UCSD-AML1 (cell line): ENCODE measurements around the gene SIX5.
A peak's percentile ranks its signal among the peaks of the same experiment; 100 is the strongest.
"Not testable (repeated sequence)": the region's sequence is repeated elsewhere in the genome, so short reads cannot be mapped to it uniquely, and the experiment has no call there.

Source experiments
- DNase-seq: peaks from one replicate; lab custom pipeline; 2025; ENCODE audit not compliant: unreplicated experiment; lab: John Stamatoyannopoulos, UW

Gene SIX5

GRCh38 chr19:45761714-45762113, 7.3 kb downstream of the SIX5 start:
- DNase-seq, result no peak

- no peak for DNase-seq
These were observed 10.1 kb downstream of the SIX5 start for GRCh38 chr19:45758921-45759320.

GRCh38 chr19:45757695-45758094, 11.4 kb downstream of the SIX5 start:
- no peak for DNase-seq

- DNase-seq, result no peak
These were observed 14.7 kb downstream of the SIX5 start for GRCh38 chr19:45754323-45754722.

DNA sequence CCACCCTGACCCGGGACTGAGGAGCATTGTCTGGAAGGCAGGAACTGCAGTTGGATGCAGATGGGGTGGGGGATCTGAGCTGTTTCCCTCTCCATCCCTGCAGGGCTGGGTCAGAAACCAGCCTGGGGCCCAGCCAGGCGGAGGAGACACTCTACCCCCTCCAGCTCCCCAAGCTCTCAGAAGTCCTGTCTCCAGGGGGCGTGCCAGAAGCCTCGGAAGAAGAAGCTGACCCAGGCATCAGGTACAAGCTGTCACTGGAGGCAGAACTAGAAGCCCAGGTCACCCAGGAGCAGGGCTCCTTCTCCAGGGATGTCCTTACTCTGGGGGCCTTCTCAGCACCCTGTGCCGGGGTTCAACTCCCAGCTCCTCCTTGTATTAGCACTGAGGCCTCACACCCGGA, 15.5 kb downstream of the SIX5 start:
- DNase-seq, result no peak

DNA sequence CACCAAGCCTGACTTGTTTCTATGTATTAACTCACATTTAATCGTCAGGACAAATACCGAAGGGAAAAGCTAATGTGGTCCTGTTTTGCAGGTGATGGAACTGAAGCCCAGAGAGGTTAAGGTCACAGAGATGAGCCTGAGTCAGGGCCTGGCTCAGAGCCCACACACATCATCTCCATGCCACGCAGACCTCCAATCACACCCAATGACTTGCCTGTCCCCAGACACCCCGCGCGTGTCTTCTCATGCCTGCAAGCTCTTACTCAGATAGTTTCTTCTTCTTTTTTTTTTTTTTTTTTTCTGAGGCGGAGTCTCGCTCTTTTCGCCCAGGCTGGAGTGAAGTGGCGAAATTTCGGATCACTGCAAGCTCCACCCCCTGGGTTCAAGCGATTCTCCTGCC, 16.4 kb downstream of the SIX5 start:
- DNase-seq, result no peak

DNA sequence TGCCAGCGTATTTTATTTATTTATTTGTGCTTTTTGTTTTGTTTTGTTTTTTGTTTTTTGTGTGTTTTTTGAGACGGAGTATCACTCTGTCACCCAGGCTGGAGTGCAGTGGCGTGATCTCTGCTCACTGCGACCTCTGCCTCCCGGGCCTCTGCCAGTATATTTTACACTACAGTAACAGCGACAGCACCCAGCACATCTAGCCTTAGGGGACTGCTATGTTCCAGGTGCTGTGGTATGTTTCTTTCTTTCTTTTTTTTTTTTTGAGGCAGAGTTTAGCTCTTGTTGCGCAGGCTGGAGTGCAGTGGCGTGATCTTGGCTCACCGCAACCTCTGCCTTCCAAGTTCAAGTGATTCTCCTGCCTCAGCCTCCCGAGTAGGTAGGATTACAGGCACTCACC, 17.6 kb downstream of the SIX5 start:
- not testable (repeated sequence) for DNase-seq

DNA sequence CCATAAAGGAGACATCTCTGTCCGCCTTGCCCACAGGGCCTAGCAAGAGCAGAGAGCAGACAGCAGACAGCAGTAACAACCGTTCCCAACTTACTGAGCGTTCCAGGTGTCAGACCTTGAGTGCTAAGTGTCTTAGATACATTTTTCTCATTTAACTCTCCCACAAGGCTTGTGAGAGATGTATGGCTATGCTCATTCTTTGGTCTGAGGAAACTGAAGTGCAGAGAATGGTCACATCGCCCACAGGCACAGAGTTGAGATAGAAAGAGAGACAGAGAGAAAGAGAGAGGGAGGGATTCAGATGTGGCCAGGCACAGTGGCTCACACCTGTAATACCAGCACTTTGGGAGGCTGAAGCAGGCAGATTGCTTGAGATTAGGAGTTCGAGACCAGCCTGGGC, 21.5 kb downstream of the SIX5 start:
- no peak for DNase-seq

DNA sequence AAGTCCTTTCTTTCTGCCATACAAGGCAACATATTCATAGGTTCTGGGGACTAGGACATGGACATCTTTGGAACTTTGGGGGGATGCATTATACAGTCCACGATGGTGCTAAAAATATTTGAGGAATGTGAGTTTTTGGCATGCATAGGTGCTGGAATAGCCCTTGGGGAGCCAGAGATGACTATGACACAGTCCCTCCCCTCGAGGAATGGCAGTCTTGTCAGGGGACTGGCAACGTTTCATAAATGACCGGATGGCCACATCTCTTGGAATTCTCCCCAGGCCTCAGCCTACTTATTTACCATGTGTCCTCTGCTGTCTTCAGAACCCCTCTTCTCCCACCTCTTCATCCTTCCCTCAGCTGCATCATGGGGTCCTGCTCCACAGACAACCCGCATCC, 22.2 kb downstream of the SIX5 start:
- no peak for DNase-seq

GRCh38 chr19:45745606-45746005, 23.4 kb downstream of the SIX5 start:
- DNase-seq, result no peak

DNA sequence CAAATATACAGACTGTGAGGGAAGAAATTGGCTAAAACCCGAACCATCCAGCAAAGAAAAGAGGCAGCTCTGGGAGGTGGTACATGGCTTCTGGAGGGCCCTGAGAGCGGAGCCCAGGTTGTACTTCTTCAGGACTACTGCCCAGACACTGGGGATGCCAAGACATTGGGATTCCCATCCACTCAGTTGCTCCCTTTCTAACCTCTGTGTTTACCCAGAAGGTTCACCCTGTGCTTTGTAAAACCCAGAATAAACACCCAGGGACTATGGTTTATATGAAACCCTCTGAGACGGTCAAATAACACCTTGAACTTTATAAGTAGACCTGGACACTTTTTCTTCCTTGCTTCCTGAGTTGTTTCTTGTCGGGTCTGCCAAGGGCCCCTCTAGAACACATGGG, 26.1 kb downstream of the SIX5 start:
- no peak for DNase-seq

- DNase-seq, result no peak
These were observed 29.3 kb downstream of the SIX5 start for GRCh38 chr19:45739498-45740439.

GRCh38 chr19:45733160-45733810, 35.8 kb downstream of the SIX5 start, which contains the start of gene MEIOSIN:
TSS of gene MEIOSIN (plus strand) at chr19:45733439. CDS start at chr19:45735377, 1,938 bp downstream.
- no peak for DNase-seq

- peak; percentile 96 for DNase-seq
These were observed 38.4 kb downstream of the SIX5 start, which contains the start of gene FBXO46 for GRCh38 chr19:45730368-45731288. TSS of gene FBXO46 (minus strand) at chr19:45730896. CDS start at chr19:45713495, 17,401 bp downstream.

GRCh38 chr19:45729800-45730290, 39.2 kb downstream of the SIX5 start:
- no peak for DNase-seq

DNA sequence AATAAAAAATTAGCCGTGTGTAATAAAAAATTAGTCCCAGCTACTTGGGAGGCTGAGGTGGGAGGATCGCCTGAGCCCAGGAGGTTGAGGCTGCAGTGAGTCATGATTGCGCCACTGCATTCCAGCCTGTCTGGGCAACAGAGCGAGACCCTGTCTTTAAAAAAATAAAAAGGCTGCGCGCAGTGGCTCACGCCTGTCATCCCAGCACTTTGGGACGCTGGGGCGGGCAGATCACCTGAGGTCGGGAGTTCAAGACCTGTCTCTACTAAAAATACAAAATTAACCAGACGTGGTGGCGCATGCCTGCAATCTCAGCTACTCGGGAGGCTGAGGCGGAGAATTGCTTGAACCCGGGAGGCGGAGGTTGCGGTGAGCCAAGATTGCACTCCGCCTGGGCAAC, 40.4 kb downstream of the SIX5 start:
- not testable (repeated sequence) for DNase-seq

DNA sequence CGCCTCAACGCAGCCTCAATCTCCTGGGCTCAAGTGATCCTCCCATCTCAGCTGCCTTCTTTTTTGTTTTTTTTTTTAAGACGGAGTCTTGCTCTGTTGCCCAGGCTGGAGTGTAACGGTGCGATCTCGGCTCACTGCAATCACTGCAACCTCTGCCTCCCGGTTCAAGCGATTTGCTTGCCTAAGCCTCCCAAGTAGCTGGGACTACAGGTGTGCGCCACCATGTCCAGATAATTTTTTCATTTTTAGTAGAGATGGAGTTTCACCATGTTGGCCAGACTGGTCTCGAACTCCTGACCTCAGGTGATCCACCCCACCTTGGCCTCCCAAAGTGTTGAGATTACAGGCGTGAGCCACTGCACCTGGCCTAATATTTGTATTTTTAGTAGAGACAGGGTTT, 49.0 kb downstream of the SIX5 start:
- DNase-seq, result not testable (repeated sequence)

DNA sequence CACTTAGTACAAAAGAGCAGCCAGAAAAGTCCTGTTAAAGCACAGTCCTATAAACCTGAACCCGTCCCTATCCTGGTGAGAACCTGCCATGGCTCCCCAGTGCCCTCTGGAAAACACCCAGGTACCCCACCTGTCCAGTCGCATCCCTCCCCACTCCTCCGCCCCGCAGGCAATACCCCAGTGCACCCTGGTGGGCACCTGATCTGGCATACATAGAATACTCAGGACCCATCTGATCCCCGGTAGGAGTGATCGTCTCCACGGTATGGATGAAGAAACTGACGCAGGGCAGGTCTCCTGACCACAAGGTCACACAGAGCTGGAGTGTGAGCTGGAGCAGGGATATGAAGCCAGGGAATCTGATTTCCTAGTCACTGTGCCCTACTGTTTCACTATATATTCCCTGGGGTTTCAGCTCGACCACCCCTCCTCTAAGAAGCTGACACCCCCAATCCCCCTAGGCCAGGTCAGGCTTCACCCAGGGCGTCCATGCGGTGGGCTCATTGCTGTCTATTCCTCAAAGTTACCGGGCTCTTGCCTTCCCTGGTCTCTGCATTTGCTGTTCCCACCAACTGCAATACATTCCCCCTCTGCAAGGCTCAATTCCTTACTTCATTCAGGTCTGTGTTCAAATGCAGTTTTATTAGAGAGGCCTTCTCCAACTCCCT, 50.9 kb downstream of the SIX5 start:
- DNase-seq, result no peak

- DNase-seq, result peak; percentile 99
These were observed 51.7 kb downstream of the SIX5 start for GRCh38 chr19:45717131-45717982.
